Osteocyte (in vitro differentiated cells): ENCODE data around the gene LCN2. TPM values are rescaled to one million over a fixed set of nuclear protein-coding genes. Genes with fewer than 3 reads are reported as not detected.

Source experiments
- DNase-seq: peaks from one replicate; pipeline ENCODE4 v3.0.0; 2021; ENCODE audit warnings: mixed read lengths; ENCODE audit not compliant: unreplicated experiment; ENCODE audit errors: extremely low spot score
- H3K27ac Mint-ChIP-seq: one replicate; pipeline ENCODE4 v1.8.0; 2021; ENCODE audit warnings: mild to moderate bottlenecking, mixed read lengths; ENCODE audit not compliant: unreplicated experiment
- H3K27me3 Mint-ChIP-seq: one replicate; pipeline ENCODE4 v1.8.0; 2021; ENCODE audit warnings: mixed read lengths; ENCODE audit not compliant: unreplicated experiment
- H3K36me3 Mint-ChIP-seq: one replicate; pipeline ENCODE4 v1.8.0; 2021; ENCODE audit warnings: mixed read lengths; ENCODE audit not compliant: unreplicated experiment
- H3K4me1 Mint-ChIP-seq: one replicate; pipeline ENCODE4 v1.8.0; 2021; ENCODE audit warnings: mixed read lengths; ENCODE audit not compliant: unreplicated experiment
- H3K4me3 Mint-ChIP-seq: one replicate; pipeline ENCODE4 v1.8.0; 2021; ENCODE audit warnings: mild to moderate bottlenecking, moderate library complexity, mixed read lengths; ENCODE audit not compliant: unreplicated experiment
- H3K9me3 Mint-ChIP-seq: one replicate; pipeline ENCODE4 v1.8.0; 2021; ENCODE audit warnings: mixed read lengths; ENCODE audit not compliant: unreplicated experiment
- total RNA-seq: library from RNA; stranded (reverse); gene quantifications from 2 replicates; pipeline ENCODE4 v1.2.1, GENCODE V29; 2021
- TF ChIP-seq, protein P1 (sequence below): fragments of 200-600 bp; sonication (generic); IDR thresholded peaks from 2 replicates; pipeline ENCODE4 v1.5.0; 2021; ENCODE audit warnings: antibody characterized with exemption, mild to moderate bottlenecking, moderate library complexity

Gene LCN2
- total RNA-seq, 1 donor from 2014 or later, result not detected

DNA sequence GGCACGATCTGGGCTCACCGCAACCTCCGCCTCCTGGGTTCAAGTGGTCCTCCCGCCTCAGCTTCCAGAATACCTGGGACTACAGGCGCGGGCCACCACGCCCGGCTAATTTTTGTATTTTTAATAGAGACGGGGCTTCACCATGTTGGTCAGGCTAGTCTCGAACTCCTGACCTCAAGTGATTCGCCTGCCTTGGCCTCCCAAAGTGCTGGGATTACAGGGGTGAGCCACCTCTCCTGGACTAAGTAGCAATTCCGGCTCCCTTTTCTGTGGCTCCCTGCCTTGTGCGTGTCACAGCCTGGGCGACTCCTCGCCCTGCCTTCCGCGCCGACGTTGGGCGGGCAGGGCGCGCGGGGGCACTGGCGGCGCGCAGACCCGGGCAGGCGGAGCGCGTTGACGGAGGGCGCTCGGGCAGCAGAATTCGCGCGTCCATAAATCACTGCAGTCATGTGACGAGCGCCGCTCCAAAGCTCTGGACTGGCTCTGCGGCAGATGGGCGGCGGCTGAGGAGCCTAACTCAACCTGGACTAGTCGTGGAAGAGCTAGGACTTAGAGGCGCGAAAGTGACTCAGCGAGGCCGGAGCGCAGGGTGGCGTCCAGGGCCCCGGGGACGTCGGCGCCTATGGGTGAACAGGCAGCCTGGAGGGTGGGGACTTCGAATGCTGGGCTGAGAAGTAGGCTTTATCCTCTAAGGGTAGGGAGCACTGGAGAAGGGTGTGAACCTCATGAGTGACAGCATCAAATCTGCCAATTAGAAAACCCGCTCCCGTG, 43.5 kb downstream of the LCN2 start:
- Mint-ChIP-seq H3K4me1 (peaks cover 19% of the 10 kb centered on the region), H3K27ac (no peak overlapping the region), H3K36me3 (peaks cover 12% of the 10 kb centered on the region), H3K9me3 (no peaks in the 10 kb centered on the region), H3K27me3 (no peaks in the 10 kb centered on the region), H3K4me3 (no peak overlapping the region)
- DNase-seq, result no peak
- TF ChIP-seq, protein P1, sequence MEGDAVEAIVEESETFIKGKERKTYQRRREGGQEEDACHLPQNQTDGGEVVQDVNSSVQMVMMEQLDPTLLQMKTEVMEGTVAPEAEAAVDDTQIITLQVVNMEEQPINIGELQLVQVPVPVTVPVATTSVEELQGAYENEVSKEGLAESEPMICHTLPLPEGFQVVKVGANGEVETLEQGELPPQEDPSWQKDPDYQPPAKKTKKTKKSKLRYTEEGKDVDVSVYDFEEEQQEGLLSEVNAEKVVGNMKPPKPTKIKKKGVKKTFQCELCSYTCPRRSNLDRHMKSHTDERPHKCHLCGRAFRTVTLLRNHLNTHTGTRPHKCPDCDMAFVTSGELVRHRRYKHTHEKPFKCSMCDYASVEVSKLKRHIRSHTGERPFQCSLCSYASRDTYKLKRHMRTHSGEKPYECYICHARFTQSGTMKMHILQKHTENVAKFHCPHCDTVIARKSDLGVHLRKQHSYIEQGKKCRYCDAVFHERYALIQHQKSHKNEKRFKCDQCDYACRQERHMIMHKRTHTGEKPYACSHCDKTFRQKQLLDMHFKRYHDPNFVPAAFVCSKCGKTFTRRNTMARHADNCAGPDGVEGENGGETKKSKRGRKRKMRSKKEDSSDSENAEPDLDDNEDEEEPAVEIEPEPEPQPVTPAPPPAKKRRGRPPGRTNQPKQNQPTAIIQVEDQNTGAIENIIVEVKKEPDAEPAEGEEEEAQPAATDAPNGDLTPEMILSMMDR, result no peak

DNA sequence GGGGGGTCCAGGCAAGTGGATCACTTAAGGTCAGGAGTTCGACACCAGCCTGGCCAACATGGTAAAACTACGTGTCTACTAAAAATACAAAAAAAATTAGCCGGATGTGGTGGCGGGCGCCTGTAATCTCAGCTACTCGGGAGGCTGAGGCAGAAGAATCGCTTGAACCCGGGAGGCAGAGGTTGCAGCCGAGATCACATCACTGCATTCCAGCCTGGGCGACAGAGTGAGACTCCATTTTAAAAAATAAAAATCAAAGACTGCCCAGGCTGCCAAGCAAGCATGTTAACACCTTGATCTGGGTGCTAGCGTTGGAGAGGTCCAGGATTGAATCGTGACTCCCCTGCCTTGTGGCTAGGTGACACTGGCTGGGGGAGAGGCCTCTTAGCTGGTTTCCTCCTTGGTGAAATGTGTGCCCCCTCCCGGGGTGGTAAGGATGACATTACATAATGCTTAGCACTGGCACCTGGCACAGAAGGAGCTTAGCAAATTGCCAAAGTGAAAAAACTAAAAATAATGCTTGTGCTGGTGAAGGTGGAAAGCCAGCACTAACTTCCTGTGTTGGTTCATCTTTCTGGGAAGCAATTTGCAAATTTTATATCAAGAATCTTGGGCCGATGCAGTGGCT, 44.3 kb downstream of the LCN2 start:
- DNase-seq, result no peak
- no peak overlapping the region for H3K4me3 Mint-ChIP-seq

DNA sequence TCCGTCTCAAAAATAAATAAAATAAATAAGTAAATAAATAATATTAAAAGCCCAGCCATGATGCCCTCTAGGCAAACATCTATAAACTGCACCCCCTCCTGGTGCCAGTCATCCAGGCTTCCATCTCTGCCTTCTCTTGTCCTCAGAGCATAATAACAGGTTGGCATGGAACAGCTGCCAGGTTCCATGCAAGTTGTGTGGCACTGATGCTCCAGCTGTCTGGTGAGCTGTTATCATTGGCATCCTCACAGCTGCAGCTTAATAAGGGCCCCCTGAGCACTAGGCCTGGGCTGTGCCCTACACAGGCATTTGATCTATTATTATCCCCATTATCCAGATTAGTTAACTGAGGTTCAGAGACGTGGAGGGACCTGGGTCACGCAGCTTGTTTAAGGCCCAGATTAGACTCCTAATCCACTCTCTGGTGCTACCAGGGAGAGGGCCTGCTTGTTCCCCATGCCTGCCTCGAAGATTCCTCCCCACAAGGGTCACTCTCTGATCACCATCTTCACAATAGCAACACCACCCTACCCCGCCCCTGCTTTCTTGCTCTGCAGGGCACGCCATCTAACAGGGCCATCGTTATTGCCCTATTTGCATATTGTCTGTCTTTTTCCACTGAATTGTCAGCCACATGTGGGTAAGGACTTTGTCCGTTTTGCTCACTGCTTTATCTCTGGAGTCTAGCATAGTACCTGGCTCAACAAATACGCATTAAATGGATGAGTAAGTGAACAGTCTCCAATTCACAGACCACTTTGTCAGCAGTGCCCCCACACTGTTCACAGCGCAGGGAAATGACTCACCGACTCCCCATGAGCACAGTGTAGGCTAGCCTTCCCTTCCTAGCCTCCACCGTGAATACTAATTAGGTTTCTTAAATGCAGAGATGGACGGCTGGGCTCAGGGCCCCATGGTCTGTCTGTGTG, 52.5 kb downstream of the LCN2 start:
- Mint-ChIP-seq H3K4me3 (no peak overlapping the region), H3K4me1 (peaks cover 28% of the 10 kb centered on the region), H3K9me3 (no peaks in the 10 kb centered on the region), H3K36me3 (no peaks in the 10 kb centered on the region), H3K27me3 (no peaks in the 10 kb centered on the region), H3K27ac (peak overlapping the region; percentile 19)
- no peak for DNase-seq
- TF ChIP-seq, protein P1, result no peak

More for the DNA sequence above, 44.3 kb downstream of the LCN2 start:
- H3K27me3 Mint-ChIP-seq, result no peaks in the 10 kb centered on the region
- TF ChIP-seq, protein P1, result no peak
- peaks cover 6% of the 10 kb centered on the region for H3K36me3 Mint-ChIP-seq
- H3K27ac Mint-ChIP-seq, result no peak overlapping the region
- no peaks in the 10 kb centered on the region for H3K9me3 Mint-ChIP-seq
- peaks cover 19% of the 10 kb centered on the region for H3K4me1 Mint-ChIP-seq

DNA sequence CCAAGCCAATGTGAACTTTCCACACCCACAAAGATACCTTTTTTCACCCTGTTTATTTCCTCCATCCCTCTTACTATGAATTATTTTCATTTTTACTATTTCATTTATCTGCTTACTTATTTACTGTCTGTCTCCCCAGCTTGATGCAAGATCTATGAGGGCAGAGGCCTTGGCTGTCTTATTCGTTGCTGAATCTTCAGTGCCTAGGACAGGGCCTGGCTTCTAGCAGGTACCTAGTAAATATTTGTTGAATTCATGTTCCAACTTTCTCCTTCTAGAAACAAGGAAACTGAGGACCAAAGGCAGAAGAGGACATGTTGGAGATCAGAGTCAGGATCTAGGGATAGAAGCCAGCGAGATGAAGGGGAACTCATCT, 53.4 kb downstream of the LCN2 start:
- Mint-ChIP-seq H3K4me3 (peak overlapping the region; percentile 64), H3K4me1 (peaks cover 33% of the 10 kb centered on the region), H3K36me3 (no peaks in the 10 kb centered on the region), H3K27ac (peak overlapping the region; percentile 31), H3K9me3 (no peaks in the 10 kb centered on the region), H3K27me3 (no peaks in the 10 kb centered on the region)
- TF ChIP-seq, protein P1, result no peak
- DNase-seq, result no peak

Other genes starting within 250 kb of the LCN2 start
- 73.4 and 77.0 TPM in 2 replicates for gene ST6GALNAC6, start 249.8 kb upstream of the LCN2 start, total RNA-seq
- 21.4 and 25.1 TPM in 2 replicates for gene ST6GALNAC4, start 232.4 kb upstream of the LCN2 start, total RNA-seq
- 2.6 and 2.9 TPM in 2 replicates for gene PIP5KL1, start 218.7 kb upstream of the LCN2 start, total RNA-seq
- gene DPM2, start 211.6 kb upstream of the LCN2 start, total RNA-seq, result 29.2 and 31.6 TPM in 2 replicates
- 39.4 and 41.4 TPM in 2 replicates for gene EEIG1, start 168.5 kb upstream of the LCN2 start, total RNA-seq
- gene NAIF1, start 82.1 kb upstream of the LCN2 start, total RNA-seq, result 8.4 and 8.8 TPM in 2 replicates
- 15.6 and 18.0 TPM in 2 replicates for gene SLC25A25, start 81.2 kb upstream of the LCN2 start, total RNA-seq
- 79.2 and 80.3 TPM in 2 replicates for gene PTGES2, start 21.7 kb upstream of the LCN2 start, total RNA-seq
- 93.3 and 93.9 TPM in 2 replicates for gene BBLN, start 10.8 kb downstream of the LCN2 start, total RNA-seq
- gene CIZ1, start 42.1 kb downstream of the LCN2 start, total RNA-seq, result 147 and 170 TPM in 2 replicates
- gene DNM1, start 53.9 kb downstream of the LCN2 start, total RNA-seq, result 40.2 and 45.4 TPM in 2 replicates
- 176 and 184 TPM in 2 replicates for gene GOLGA2, start 126.6 kb downstream of the LCN2 start, total RNA-seq
- gene SWI5, start 126.8 kb downstream of the LCN2 start, total RNA-seq, result 24.7 and 26.4 TPM in 2 replicates
- 27.0 and 27.3 TPM in 2 replicates for gene TRUB2, start 173.0 kb downstream of the LCN2 start, total RNA-seq
- gene COQ4, start 173.4 kb downstream of the LCN2 start, total RNA-seq, result 38.4 and 39.2 TPM in 2 replicates
- 39.4 and 41.7 TPM in 2 replicates for gene SLC27A4, start 191.1 kb downstream of the LCN2 start, total RNA-seq
- 57.0 and 62.0 TPM in 2 replicates for gene URM1, start 221.9 kb downstream of the LCN2 start, total RNA-seq